Measurements from ENCODE around the gene RAD54L2.
"Not testable (repeated sequence)": the region's sequence is repeated elsewhere in the genome, so short reads cannot be mapped to it uniquely, and the experiment has no call there.

RAD54L2 gene, protein sequence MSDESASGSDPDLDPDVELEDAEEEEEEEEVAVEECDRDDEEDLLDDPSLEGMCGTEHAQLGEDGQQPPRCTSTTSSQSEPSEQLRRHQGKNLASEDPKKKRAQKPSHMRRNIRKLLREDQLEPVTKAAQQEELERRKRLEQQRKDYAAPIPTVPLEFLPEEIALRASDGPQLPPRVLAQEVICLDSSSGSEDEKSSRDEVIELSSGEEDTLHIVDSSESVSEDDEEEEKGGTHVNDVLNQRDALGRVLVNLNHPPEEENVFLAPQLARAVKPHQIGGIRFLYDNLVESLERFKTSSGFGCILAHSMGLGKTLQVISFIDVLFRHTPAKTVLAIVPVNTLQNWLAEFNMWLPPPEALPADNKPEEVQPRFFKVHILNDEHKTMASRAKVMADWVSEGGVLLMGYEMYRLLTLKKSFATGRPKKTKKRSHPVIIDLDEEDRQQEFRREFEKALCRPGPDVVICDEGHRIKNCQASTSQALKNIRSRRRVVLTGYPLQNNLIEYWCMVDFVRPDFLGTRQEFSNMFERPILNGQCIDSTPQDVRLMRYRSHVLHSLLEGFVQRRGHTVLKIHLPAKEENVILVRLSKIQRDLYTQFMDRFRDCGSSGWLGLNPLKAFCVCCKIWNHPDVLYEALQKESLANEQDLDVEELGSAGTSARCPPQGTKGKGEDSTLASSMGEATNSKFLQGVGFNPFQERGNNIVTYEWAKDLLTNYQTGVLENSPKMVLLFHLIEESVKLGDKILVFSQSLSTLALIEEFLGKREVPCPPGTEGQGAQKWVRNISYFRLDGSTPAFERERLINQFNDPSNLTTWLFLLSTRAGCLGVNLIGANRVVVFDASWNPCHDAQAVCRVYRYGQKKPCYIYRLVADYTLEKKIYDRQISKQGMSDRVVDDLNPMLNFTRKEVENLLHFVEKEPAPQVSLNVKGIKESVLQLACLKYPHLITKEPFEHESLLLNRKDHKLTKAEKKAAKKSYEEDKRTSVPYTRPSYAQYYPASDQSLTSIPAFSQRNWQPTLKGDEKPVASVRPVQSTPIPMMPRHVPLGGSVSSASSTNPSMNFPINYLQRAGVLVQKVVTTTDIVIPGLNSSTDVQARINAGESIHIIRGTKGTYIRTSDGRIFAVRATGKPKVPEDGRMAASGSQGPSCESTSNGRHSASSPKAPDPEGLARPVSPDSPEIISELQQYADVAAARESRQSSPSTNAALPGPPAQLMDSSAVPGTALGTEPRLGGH (N-terminal part only)

DNA sequence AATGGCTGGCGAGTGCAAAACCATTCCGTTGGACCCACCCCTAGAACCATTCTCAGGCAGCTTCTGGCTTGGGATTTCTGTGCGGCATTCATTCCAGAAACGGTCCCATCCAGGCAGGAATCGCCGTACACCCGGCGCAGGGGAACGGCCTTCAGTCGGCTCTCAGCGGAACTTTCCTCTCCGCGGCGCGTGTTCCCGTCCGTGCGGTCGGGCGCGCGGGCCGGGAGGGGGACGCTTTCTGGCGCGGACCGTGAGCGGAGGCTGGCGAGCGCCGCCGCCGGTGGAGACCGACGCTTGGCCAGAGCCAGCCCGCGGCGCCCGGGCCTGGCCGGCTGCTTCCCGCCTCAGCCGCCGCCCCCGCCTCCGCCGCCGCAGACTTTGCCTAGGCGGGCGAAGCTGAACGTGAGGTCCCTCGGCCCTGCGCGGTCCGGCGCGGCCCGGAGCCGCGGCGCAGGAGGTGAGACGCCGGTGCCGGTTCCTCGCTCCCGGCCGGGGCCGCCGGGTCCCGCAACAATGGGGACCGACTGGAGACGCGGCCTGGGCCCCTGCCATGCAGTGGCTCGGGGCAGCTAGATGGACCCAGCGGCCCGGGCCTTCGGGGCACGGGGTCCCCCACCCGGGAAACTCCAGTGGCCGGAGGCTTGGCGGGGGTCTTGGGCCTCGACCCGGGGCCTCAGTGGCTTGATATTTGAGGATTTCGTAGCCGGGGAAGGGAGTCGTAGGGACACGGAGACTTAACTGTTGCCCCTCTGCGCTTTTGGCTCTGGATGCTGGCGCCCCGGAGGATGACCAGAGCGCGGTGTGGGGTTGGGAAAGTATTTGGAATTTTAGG, at the start of gene RAD54L2:
RAD54L2 (plus strand) TSS at position 261 of the 832 bp plus-strand sequence. CDS start 51,702 bp downstream, outside the sequence.
- peak; percentile 47 to 61 for DNase-seq (ENCODE audit: low read depth in 2 of 2, low spot score in 1 of 2)

DNA sequence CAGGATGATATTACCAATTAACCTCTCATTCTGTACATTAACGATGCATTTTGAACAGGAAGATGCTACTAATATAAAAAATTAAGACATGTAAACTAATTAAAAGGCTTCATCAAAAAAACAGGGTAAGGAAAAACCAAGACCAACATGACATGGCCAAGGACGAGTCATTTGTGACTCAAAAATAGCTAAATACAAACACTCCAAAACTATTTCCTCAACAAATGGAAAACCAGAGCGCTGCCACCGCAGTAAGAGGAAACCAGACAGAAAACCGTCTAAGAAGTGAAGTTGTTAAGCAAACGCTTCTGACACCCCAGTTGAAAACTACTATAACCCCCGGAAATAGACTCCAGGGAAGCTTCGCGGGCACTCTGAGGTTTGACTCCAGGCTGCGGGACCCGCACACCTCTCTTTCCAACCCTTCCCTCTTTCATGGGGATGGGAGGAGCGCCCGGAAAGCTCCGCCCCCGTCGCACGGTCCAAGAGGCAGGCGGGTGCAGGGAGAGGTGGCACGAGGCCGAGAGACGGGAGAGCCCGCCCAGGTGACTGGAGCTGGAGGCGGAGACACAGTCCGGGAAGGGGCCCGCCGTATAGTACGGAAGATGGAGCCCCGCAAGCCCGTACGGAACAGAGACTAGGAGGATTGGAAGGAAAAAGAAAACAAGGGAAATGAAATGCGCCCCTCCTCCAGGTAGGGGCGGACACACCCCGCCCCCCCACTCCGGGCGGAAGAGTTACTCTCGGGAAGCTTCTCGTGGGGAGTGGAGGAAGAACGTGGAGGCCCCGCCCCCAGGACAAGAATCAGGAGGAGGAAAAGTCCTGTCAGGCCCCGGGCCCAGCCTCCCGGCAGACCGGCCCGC, 39.4 kb upstream of the RAD54L2 start:
- DNase-seq (ENCODE audit: low read depth in 2 of 2, low spot score in 1 of 2) = peak; percentile 57 to 69

DNA sequence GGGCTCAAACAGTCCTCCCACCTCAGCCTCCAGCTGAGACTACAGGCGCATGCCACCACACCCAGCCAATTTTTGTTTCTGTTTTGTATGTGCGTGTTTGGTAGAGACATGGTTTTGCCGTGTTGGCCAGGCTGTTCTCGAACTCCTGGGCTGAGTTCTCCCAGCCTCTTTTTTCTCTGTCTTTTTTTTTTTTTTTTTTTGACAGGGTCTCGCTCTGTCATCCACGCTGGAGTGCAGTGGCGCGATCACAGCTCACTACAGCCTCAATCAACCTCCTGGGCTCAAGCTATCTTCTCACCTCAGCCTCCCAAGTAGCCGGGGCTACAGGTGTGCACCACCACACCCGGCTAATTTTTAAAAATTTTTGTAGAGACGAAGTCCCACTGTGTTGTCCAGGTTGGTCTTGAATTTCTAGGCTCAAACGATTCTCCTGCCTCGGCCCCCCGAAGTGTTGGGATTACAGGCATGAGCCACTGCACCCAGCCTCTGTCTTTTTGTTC, 37.8 kb upstream of the RAD54L2 start:
- DNase-seq (ENCODE audit: low read depth in 2 of 2, low spot score in 1 of 2) = no peak

DNA sequence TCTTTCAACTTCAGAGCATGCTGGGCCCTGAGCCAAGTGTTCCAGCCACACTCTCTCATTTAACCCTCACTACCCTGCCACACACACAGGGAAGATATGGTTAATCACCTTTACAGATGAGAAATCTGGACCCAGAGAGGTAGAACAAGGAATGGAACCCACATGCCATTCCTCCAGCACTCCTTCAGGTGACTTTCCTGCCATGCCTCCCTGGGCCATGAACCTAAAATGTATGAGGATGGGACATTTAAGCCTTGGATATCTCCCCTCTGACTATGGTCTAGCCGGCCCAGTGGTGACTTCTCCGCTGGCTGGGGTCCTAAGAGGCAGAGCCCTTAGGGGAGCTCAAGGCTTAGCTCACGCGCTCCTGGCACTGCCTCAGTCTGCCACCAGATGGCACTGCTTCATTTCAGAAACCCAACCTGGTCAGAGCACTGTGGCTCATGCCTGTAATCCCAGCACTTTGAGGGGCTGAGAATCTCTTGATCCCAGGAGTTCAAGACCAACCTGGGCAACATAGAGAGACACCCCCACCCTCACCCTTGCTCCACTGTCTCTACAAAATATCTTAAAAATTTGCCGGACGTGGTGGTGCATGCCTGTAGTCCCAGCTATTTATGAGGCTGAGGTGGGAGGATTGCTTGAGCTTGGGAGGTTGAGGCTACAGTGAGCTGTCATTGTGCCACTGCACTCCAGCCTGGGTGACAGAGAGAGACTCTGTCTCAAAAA, 36.5 kb upstream of the RAD54L2 start:
- DNase-seq (ENCODE audit: low read depth in 2 of 2, low spot score in 1 of 2) = peak; percentile 60 to 68

DNA sequence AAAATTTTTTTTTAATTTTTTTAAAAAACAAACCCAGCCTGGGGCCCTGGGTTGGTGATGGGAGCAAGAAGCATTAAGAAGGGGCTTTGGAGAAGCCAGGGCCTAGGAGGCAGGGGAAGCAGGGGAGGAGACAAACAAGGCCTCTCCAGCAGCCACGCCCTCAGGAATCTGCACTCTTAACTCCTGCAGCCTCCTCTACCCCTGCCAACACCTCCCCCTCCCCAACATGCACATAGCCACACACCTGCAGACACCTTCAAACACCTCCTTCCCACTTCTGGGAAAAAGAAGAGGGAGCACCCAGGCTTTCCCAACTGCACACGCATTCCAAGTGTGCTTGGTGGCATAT, 36.0 kb upstream of the RAD54L2 start:
- DNase-seq (ENCODE audit: low read depth in 2 of 2, low spot score in 1 of 2) = no peak

DNA sequence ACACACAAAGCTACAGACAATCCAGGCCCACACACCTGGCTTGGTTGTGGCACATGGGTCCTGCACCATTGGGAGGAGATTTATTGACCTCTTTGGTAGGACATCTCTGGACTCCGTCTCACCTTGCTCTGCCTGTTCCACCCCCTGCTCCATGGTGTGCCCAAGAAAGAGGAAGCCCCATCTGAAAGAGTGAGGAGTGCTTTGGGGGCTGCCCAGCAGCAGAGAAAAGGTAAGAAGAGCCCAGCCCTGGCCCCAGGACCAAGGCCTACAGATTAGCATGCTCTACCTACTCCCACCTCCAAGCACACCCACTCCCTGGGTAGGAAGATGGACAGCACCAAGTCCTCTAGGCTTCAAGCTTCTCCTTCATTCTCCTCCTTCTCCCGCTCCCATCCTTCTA, 35.5 kb upstream of the RAD54L2 start:
- DNase-seq (ENCODE audit: low read depth in 2 of 2, low spot score in 1 of 2) = no peak

DNA sequence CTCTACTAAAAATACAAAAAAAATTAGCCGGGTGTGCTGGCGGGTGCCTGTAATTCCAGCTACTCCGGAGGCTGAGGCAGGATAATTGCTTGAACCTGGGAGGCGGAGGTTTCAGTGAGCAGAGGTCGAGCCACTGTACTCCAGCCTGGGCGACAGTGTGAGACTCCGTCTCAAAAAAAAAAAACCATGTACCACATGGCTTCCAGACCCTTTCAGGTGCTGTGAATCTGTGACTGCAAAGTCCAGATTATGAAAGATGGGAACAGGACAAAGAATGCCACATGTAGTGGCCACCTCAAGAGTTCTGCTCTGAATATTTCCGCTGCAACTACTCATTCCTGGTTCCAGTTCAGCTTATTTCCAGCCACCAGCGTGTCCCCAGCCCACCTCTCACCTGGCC, 30.3 kb upstream of the RAD54L2 start:
- no peak for DNase-seq (ENCODE audit: low read depth in 2 of 2, low spot score in 1 of 2)

DNA sequence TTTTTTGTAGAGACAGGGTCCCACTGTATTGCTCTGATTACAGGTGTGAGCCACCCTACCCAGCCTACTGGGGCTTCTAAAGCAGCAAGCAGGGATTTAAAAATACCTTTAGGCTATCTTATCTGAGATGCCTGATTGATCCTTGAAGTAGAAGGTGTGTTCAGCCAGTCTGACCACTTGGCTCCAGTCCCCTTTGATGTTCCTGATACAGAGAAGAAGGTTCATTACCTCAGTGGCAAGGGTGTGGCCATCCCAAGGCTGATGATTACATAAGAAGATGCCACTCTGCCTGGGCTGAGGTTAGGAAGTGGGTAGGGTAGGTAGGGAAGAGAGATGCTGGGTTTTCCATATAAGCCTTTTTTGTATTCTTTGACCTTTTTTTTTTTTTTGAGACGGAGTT, 27.5 kb upstream of the RAD54L2 start:
- no peak for DNase-seq (ENCODE audit: low read depth in 2 of 2, low spot score in 1 of 2)

DNA sequence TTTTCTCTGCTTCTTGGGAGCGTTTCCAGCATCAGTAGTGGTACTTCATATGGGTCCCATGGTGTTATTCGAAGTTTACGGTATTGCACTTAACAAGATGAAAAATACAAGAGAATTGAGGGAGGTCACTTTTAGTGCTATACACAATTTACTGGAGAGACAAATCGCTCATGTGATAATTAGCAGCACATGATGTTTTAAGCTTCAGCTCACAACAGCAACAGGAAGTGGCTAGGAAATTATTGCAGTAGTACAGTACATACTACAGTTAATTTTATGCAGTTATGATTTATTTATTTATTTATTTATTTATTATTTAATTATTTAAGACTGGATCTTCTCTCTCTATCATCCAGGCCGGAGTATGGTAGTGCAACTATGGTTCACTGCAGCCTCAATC, 24.3 kb upstream of the RAD54L2 start:
- no peak for DNase-seq (ENCODE audit: low read depth in 2 of 2, low spot score in 1 of 2)

DNA sequence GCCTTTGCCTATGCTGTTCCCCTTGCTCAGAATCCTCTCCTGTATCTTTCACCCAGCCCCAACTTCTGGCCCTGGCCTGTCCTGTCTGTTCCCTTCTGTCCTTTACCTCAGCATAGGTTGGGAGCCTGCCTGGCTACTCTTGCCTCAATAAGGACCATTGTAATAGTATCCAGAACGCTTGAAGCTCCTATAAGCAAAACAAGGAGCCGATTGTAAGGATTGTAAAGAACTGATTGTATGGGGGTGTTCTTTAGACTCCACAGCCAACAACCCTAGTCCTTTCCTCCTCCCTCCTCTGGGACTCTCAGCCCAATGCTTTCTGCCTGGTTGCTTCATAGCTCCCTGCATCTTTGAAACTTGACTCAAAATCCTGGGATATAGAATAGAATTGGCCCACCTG, 18.7 kb upstream of the RAD54L2 start:
- no peak for DNase-seq (ENCODE audit: low read depth in 2 of 2, low spot score in 1 of 2)

DNA sequence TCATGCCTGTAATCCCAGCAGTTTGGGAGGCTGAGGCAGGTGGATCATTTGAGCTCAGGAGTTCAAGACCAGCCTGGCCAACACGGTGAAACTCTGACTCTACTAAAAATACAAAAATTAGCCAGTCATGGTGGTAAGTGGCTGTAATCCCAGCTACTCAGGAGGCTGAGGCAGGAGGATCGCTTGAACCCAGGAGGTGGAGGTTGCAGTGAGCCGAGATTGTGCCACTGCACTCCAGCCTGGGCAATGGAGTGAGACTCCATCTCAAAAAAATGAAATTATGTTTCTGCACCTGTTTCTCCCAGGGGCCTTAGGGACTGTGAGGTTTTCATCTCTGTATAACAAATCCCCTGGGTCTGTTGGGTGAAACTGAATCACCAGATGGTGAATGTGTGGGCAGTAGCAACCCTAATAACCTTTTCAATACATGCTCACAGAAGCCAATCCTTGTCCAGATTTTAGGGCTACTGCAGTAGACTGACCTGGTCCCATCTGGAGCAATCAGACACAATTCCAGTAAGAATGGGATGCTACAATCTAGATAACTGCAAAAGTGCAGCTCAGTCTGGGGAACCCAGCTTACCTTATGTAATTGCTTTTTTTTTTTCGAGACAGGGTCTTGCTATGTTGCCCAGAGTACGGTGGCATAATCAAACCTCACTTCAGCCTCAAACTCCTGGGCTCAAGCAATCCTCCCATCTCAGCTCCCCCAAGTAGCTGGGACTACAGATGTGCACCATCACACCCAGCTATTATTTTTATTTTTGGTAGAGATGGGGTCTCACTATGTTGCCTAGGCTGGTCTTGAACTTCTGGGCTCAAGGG, 17.4 kb upstream of the RAD54L2 start:
- not testable (repeated sequence) for DNase-seq (ENCODE audit: low read depth in 2 of 2, low spot score in 1 of 2)

DNA sequence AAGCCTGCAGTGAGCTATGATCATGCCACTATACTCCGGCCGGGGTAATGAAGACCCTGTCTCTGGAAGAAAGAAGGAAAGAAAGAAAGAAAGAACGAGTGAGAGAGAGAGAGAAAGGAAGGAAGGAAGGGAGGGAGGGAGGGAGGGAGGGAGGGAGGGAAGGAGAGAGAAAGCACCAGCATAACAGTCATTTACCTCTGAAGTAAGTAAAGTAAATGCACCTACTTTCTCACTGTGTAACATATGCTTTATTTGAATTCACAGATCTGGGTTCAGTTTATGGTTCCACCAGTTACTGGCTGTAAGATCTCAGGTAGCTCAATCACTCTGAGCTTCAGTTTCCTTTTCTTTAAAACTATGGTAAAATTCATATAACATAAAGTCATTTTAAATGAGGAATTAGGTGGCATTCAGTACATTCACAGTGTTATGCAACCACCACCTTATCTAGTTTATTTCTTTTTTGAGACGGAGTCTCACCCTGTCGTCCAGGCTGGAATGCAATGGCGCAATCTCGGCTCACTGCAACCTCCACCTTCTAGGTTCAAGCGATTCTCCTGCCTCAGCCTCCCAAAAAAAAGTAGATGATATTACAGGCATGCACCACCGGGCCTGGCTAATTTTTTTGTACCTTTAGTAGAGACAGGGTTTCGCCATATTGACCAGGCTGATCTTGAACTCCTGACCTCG, 16.1 kb upstream of the RAD54L2 start:
- no peak for DNase-seq (ENCODE audit: low read depth in 2 of 2, low spot score in 1 of 2)

DNA sequence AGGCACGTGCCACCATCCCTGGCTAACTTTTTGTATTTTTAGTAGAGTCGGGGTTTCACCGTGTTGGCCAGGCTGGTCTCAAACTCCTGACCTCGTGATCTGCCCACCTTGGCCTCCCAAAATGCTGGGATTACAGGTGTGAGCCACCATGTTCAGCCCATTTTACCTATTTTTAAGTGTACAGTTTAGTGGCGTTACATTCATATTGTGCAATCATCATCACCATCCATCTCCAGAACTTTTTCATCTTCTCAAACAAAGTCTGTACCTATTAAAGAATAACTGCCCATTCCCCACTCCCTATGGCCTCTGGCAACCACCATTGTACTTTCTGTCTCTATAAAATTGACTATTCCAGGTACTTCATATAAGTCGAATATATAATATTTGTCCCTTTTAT, 13.6 kb upstream of the RAD54L2 start:
- not testable (repeated sequence) for DNase-seq (ENCODE audit: low read depth in 2 of 2, low spot score in 1 of 2)

DNA sequence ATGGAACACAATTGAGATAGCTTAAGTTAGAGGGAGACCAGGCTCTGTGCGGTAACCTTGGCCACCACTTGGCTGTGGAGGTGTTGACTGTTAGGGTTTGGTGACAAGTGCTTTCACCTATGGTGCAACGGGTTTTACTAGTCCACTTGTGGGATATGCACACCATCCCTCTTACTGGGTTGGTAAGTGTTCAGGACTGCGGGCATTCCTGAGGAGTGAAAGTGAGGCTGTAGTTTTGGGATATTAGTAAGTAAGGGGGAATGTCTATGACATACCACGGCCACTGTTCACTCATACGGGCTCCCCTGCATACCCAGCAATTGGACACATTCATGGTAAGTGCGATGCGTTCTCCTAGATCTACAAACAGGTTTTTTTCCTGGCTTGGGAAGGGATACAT, 8.0 kb upstream of the RAD54L2 start:
- DNase-seq (ENCODE audit: low read depth in 2 of 2, low spot score in 1 of 2) = no peak

DNA sequence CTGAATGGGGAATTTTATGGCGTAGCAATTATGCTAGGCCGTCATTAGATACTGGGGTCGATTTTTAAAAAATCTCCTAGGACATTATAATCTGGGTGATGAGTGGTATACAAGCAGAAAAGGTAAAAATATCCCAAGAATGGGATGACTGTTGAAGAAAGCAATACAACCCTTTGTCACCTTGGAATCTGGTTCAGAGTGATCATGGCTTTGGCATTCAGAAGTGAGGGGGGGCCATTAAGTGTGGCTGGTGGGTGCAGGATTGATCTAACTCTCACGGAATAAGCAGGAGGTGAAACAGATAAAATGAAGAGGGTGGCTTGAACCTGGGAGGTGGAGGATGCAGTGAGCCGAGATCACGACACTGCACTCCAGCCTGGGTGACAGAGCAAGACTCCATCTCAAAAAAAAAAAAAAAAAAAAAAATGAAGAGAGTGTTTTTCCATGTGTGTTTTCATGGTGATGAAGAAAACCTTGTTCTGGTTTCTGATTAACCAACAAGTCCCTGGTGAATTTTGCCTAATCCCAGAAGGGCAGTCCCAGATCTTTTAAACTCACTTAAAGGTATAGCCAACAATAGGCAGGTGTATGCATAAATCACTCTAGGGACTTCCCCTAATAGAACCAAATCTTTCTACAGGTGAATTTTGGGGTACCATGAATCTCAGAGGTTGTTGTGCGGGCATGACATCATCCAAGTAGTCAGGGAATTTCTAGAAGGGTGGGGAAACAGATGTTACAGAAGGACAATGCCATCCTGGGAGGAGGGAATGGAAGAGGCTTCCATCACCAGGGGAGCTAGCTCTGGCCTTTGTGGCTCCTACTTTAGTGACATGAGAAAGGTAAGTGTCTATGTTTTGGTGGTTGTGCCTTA, 3.1 kb upstream of the RAD54L2 start:
- DNase-seq (ENCODE audit: low read depth in 2 of 2, low spot score in 1 of 2) = no peak

DNA sequence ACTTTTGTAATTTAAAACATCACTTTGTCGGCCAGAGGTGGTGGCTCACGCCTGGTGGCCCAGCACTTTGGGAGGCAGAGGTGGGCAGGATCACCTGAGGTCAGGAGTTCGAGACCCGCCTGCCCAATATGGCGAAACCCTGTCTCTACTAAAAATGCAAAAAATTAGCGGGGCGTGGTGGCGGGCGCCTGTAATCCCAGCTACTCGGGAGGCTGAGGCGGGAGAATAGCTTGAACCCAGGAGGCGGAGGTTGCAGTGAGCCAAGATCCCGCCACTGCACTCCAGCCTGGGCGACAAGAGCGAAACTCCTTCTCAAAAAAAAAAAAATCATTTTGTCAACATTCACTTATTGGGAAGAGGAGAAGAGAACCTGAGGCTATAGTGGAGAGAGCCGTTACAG, 888 bp upstream of the RAD54L2 start:
- DNase-seq (ENCODE audit: low read depth in 2 of 2, low spot score in 1 of 2) = not testable (repeated sequence)

DNA sequence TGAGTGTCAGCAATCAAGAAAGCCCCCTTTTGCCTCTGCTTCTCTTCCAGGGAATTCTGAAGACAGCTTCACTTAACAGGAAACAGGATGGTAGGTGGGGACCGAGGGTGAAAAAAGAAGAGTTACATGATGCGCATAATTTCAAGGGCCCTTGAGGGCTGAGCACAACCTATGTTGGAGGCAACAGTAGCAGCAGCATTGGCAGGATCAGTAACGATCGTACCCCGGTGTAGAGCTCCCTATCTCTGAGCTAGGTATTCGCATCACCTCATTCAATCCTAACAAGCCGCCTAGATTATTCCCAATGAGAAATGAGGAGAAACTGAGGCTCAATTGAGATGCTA, 432 bp upstream of the RAD54L2 start:
- DNase-seq (ENCODE audit: low read depth in 2 of 2, low spot score in 1 of 2) = no peak
